ENCODE measurements around the gene PDIA6.
"Not testable (repeated sequence)": the region's sequence is repeated elsewhere in the genome, so short reads cannot be mapped to it uniquely, and the experiment has no call there.

Gene PDIA6

GRCh38 chr2:10819714-10820314, 7.2 kb upstream of the PDIA6 start:
- Histone ChIP-seq H3K4me3 (ENCODE audit: low read depth, low read length, poor library complexity, severe bottlenecking) (no peak overlapping the region), H3K4me2 (ENCODE audit: low read length) (no peak overlapping the region), H3F3A (ENCODE audit: insufficient read depth, low read length) (no peaks in the 10 kb centered on the region), H3K79me2 (ENCODE audit: insufficient read depth, low read length) (no peaks in the 10 kb centered on the region), H3K9me3 (ENCODE audit: low read length) (no peaks in the 10 kb centered on the region), H3K4me1 (ENCODE audit: insufficient read depth, low read length, severe bottlenecking) (no peaks in the 10 kb centered on the region), H3K27ac (ENCODE audit: low read depth, low read length, poor library complexity, severe bottlenecking) (no peak overlapping the region), H3K36me3 (ENCODE audit: insufficient read depth, low read length) (no peaks in the 10 kb centered on the region), H2AFZ (ENCODE audit: low read length) (no peak overlapping the region), H4K20me1 (ENCODE audit: insufficient read depth, low read length) (no peaks in the 10 kb centered on the region), H3K9ac (ENCODE audit: low read length) (no peak overlapping the region), H3K27me3 (ENCODE audit: insufficient read depth, low read length) (0 out of 2 replicates have a peak, but pooled peaks cover 5% of the 10 kb centered on the region), H3K9me2 (ENCODE audit: low read depth, low read length) (no peaks in the 10 kb centered on the region)
- no peak for TF ChIP-seq EZH2 (IDR thresholded peaks at IDR 0.05; ENCODE audit: borderline replicate concordance, low read length)
- no peak for TF ChIP-seq CTCF (IDR thresholded peaks at IDR 0.05; ENCODE audit: low read length)

DNA sequence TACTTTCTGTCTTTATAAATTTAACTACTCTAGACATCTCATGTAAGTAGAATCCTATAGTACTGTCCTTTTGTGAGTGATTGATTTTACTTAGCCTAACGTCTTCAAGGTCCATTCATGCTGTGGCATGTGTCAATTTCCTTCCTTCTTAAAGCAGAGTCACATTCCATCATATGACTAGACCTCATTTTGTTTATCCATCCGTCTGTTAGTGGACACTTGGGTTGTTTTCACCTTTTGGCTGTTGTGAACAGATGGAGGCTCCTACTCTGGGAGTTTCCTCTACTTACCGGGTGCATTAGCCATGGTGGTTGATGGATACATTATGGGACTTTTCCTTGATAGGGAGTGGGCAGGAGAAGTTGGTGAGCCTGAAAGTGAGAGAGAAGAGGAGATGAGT, 6.4 kb upstream of the PDIA6 start:
- TF ChIP-seq CTCF (IDR thresholded peaks at IDR 0.05; ENCODE audit: low read length) (no peak), EZH2 (IDR thresholded peaks at IDR 0.05; ENCODE audit: borderline replicate concordance, low read length) (no peak)
- Histone ChIP-seq H3K27ac (ENCODE audit: low read depth, low read length, poor library complexity, severe bottlenecking) (no peak overlapping the region), H4K20me1 (ENCODE audit: insufficient read depth, low read length) (no peaks in the 10 kb centered on the region), H3K4me3 (ENCODE audit: low read depth, low read length, poor library complexity, severe bottlenecking) (no peak overlapping the region), H3K9me3 (ENCODE audit: low read length) (no peaks in the 10 kb centered on the region), H3K4me2 (ENCODE audit: low read length) (no peak overlapping the region), H3K79me2 (ENCODE audit: insufficient read depth, low read length) (no peaks in the 10 kb centered on the region), H2AFZ (ENCODE audit: low read length) (no peak overlapping the region), H3K9ac (ENCODE audit: low read length) (no peak overlapping the region), H3K36me3 (ENCODE audit: insufficient read depth, low read length) (no peaks in the 10 kb centered on the region), H3K9me2 (ENCODE audit: low read depth, low read length) (no peaks in the 10 kb centered on the region), H3K4me1 (ENCODE audit: insufficient read depth, low read length, severe bottlenecking) (no peaks in the 10 kb centered on the region), H3K27me3 (ENCODE audit: insufficient read depth, low read length) (0 out of 2 replicates have a peak, but pooled peaks cover under 1% of the 10 kb centered on the region), H3F3A (ENCODE audit: insufficient read depth, low read length) (no peaks in the 10 kb centered on the region)

- H4K20me1 ChIP-seq (ENCODE audit: insufficient read depth, low read length); H3F3A ChIP-seq (ENCODE audit: insufficient read depth, low read length); H3K4me3 ChIP-seq (ENCODE audit: low read depth, low read length, poor library complexity, severe bottlenecking); H3K4me2 ChIP-seq (ENCODE audit: low read length); H3K9me3 ChIP-seq (ENCODE audit: low read length); H3K9me2 ChIP-seq (ENCODE audit: low read depth, low read length); H3K27me3 ChIP-seq (ENCODE audit: insufficient read depth, low read length); H3K79me2 ChIP-seq (ENCODE audit: insufficient read depth, low read length); H2AFZ ChIP-seq (ENCODE audit: low read length); H3K9ac ChIP-seq (ENCODE audit: low read length); H3K4me1 ChIP-seq (ENCODE audit: insufficient read depth, low read length, severe bottlenecking); H3K36me3 ChIP-seq (ENCODE audit: insufficient read depth, low read length); H3K27ac ChIP-seq (ENCODE audit: low read depth, low read length, poor library complexity, severe bottlenecking): not testable (repeated sequence)
Observed at GRCh38 chr2:10818305-10818704, 5.7 kb upstream of the PDIA6 start.

- H3K9me2 ChIP-seq (ENCODE audit: low read depth, low read length): no peaks in the 10 kb centered on the region
- H3K36me3 ChIP-seq (ENCODE audit: insufficient read depth, low read length): no peaks in the 10 kb centered on the region
- H2AFZ ChIP-seq (ENCODE audit: low read length): no peak overlapping the region
- H4K20me1 ChIP-seq (ENCODE audit: insufficient read depth, low read length): no peaks in the 10 kb centered on the region
- peaks cover 7% of the 10 kb centered on the region for H3K4me1 ChIP-seq (ENCODE audit: insufficient read depth, low read length, severe bottlenecking)
- H3K9me3 ChIP-seq (ENCODE audit: low read length): no peaks in the 10 kb centered on the region
- no peaks in the 10 kb centered on the region for H3K27me3 ChIP-seq (ENCODE audit: insufficient read depth, low read length)
- H3K27ac ChIP-seq (ENCODE audit: low read depth, low read length, poor library complexity, severe bottlenecking): no peak overlapping the region
- H3K4me3 ChIP-seq (ENCODE audit: low read depth, low read length, poor library complexity, severe bottlenecking): no peak overlapping the region
- no peak overlapping the region for H3K9ac ChIP-seq (ENCODE audit: low read length)
- no peaks in the 10 kb centered on the region for H3K79me2 ChIP-seq (ENCODE audit: insufficient read depth, low read length)
- H3F3A ChIP-seq (ENCODE audit: insufficient read depth, low read length): no peaks in the 10 kb centered on the region
- no peak for TF ChIP-seq CTCF (IDR thresholded peaks at IDR 0.05; ENCODE audit: low read length)
- no peak overlapping the region for H3K4me2 ChIP-seq (ENCODE audit: low read length)
Observed at GRCh38 chr2:10817413-10817812, 4.8 kb upstream of the PDIA6 start.
